Measurements from ENCODE around the gene KLHDC3.

Gene KLHDC3, protein sequence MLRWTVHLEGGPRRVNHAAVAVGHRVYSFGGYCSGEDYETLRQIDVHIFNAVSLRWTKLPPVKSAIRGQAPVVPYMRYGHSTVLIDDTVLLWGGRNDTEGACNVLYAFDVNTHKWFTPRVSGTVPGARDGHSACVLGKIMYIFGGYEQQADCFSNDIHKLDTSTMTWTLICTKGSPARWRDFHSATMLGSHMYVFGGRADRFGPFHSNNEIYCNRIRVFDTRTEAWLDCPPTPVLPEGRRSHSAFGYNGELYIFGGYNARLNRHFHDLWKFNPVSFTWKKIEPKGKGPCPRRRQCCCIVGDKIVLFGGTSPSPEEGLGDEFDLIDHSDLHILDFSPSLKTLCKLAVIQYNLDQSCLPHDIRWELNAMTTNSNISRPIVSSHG

DNA sequence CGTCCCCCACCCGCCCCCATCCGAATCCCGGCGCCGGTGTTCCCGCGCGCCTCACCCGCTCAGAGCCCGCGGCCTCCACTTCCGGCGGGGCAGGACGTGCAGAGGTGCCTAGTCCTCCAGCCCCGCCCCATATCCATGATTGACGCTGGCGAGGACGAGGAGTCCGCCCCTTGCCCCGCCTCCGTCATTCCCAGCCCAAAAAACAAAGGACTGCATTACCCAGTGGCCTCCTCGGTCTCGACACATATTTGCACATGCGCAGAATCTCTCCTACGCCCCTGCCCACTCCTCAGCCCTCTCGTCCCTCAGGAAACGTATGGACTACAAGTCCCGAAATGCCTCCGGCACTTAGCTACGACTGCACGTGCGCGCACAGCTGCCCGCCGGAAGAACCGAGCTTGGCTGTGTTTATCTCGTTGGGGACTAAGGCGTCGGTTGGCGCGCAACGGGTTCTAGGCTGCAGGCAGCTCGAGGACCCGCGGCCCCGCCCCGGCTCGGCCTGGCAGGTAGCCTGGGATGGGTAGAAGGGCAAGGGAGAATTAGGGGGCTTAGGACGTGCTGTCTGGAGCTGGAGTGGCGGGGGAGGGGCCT, at the start of gene KLHDC3, which contains the start of gene MEA1:
Gene KLHDC3 (plus strand): TSS at position 407 of the 591 bp plus-strand sequence. CDS start 2,944 bp downstream, outside the sequence.
Gene MEA1 (minus strand): TSS at position 104 of the 591 bp plus-strand sequence. CDS start 133 bp downstream, outside the sequence.
- DNase-seq: peak; percentile 99

DNA sequence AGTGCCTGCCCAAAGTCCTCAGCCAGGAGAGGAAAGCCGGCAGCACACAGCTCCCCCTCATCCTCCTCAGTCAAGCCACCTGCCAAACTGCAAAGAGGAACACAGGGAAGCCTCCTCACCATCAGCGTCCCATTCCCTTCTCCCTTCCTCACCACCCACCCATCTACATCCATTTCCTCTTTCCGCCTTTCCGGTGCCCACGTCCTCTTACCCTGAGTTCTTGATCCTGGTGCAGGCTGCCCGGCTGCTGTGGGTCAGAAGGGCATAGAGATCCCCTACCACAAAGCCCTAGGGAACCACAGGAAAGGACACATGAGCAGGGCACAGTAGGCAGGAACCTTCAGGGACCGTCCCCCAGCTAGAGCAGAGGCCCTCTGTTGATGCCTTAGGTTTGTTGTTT, 47.5 kb upstream of the KLHDC3 start:
- DNase-seq: no peak

DNA sequence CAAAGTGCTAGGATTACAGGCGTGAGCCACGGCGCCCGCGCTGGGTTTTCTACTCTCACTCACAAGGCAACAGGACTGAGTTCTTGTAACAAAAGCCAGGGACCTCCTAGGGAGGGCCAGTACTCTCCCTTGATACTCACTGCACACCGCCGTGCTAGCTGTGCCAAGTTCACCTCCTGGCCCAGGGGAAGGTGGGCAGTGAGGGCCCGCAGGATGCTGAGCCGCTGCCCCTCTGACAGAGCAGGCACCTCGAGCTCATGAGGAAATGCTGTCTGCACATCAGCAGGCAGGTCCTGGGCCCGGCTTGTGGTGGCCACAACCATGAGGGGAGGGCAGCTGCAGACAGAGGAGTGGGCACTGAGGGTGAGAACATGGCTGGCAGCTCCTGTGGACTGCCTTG, 46.8 kb upstream of the KLHDC3 start:
- DNase-seq: no peak

DNA sequence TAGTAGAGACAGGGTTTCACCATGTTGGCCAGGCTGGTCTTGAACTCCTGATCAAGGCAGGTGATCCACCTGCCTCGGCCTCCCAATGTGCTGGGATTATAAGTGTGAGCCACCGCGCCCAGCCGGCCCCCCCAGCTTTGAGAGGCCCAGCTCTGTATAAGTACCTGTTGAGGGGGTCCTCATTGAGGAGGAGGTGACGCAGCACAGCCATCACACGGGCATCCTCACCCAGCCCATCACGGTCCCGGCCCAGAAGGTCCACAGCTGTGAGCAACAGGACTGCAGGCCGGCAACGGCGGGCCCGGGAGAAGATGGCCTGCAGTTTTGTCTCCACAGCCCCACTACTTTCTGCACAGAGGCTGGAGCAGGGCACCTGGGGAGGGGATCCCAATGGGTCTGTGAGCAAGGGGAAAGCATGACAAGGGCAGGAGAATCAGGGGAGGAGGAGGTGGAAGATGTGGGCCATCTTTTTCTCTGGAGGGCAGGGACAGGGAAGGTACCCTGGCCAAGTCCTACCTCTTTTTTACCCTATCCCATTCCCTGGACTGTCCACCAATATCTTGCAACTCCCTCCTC, 45.8 kb upstream of the KLHDC3 start:
- no peak for DNase-seq

DNA sequence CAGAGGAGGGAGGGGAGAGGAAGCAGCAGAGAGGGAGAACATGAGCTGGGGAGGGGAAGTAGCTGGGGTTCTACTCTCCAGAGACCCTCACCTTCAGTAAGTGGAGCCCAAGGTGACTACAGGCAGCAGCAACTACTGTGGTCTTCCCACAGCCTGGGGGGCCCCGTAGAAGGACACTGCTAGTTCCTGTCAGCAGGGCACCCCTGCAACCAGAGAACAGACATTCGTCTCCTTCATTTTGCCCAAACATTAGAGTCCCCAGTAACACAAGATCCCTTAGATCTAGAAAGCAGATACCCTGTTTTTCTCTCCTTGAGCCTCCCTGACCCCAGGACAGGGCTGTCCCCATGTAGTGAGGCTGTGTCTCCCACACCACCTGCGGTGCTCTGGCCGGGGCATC, 45.3 kb upstream of the KLHDC3 start:
- DNase-seq: no peak

DNA sequence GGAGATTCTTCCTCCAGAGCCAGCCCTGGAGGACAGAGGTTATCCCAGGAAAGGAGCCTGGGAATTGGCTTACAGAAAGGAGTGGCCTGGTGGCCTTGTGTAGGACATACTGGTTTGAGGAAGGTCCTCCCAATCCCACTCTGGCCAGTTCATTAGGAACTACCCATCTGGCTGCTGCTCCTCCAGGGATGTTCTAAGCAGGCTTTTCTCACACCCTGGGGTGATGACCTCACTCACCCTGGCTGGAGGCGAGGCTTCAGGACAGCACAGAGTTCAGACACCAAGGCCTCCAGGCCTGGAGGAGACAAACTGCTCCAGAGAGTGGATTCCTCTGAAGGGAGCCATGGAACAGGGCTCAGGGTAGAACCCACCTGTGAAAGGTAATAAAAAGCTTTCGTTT, 44.6 kb upstream of the KLHDC3 start:
- DNase-seq: no peak

DNA sequence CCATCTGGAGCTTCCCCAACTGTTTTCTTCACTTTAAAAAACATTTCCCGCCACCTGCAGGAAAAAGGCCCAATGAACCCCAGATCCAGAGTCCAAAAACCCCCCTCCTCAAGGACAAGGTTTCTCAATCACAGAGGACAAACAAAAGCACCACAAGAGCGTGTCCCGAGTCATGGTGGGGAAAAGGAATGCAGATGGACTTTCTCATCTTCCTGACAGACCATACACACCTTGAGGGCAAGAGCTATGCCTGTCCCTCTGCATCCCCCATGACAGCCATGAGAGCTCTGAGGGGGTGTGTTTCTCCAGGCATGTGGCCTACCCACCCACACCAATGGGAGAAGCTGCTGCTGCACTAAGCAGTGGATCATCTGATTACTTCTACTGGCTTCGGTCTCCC, 44.1 kb upstream of the KLHDC3 start:
- no peak for DNase-seq

DNA sequence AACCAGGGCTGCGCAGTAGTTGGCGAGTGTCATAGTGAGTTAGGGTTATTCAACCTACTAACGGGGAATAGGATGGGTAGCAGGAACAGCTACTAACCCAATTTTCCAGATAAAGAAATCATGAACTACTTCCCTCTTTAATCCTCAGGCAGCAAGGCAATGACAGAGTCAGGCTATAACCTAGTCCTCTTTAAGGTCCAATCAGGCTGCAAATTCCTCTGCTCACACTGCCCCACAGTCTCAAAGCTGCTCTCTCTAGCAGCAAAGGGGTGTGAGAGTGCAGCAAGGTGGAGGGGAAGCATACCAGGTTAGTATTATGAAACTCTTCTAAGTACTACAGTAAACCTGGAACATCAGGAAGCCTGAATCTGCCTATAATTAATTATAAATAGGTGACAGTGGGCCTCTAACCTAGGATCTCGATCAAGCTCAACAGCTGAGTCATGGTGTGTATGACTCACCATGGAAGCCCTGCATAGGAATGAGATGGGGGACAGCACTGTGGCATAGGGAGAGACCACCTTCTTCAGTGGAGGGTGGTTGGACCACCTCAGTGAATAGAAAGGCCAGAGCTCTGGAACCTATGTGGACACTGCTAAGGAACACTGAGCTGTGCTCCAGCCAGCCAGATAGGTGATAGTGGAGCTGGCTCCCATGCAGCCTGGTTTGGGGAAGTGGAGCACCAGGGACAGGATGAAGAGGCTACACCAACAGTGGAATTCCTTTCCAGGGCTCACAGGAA, 43.0 kb upstream of the KLHDC3 start:
- DNase-seq: no peak

DNA sequence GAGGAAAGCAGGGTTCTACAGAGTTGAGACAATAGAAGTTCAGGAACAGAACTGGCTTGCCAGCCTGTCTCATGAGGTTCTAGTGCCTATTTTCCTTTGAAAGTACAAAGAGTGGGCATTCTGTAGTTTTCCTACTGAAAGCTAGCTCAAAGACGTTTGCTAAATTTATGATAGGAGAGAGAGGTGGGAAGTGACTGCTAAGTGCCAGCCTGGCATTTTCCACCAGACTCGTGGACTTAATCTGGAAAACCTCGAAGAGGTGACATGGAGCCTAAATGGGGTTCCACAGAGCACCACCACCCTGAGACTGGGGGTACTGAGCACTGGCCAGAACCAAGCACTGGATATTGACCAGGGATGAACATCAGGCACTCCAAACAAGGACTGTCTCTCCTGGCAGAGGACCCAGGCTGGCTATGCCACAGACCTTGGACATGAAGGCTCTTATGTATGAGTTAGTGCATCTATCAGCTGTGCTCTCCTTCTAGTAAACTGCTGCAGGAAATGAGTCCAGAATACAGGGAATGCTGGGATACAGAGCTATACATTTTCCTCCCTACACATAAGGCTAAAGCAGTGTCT, 42.2 kb upstream of the KLHDC3 start:
- DNase-seq: no peak

DNA sequence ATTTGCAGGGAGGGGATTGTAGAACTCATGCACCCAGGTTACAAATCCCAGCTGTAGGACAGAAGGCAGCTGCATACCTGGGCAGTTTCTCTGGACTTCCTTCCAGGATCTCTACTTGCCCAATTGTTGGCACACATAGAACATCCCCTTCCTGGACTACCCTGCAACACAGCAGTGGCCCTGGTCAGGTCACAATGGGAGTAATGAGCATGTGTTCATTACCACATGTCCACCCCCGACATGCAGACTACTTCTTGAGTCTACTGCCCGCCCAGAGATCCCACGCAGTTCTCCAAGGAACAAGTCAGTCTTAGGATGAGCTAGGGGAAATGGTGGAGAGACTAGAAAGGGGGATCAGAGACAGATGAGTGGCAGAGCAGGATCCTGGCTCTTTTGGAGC, 40.1 kb upstream of the KLHDC3 start:
- no peak for DNase-seq

DNA sequence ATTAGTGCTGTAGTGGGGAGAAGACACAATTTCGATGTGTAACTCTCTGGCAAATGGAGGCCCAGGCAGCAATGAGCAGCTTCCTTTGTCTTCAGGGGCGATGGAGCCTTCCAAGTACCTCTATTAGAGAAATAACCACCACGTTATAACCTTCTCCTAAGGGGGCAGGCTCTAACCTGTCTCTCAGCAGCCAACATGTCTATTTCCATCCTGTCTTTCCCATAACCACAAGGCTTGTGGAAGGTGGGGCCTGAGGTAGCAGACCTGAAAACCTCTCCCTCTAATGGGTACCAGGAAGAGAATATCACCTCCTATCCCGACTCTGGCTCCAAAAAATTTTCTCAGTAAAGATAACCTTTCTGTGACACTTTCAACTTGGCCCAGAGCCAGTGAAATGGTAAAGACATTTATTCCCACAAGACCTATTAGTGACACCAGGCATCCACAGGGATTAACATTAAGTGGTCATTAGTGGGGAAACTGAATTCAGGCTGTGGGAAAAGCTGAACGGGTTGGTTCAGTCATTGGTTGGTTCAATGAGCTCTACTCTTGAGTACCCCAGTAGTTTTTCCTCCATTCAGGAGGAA, 39.0 kb upstream of the KLHDC3 start:
- DNase-seq: no peak

DNA sequence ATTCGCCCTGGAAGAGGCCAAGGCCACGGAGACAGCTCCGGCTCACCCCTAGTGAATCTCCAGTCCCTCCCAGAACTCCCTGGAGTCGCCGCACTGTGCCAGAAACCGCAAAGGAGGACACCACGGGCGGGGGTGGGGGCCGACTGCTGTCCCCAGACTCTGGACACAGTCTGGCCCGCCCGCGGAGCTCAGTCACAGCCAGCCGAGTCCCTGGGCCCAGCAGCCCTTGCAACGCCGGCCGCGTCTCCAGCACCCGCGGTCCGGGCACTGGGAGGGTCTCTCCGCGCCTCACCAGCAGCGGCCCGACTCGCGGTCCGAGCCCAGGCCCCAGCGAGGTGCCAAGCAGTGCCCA, 35.6 kb upstream of the KLHDC3 start:
- DNase-seq: no peak

DNA sequence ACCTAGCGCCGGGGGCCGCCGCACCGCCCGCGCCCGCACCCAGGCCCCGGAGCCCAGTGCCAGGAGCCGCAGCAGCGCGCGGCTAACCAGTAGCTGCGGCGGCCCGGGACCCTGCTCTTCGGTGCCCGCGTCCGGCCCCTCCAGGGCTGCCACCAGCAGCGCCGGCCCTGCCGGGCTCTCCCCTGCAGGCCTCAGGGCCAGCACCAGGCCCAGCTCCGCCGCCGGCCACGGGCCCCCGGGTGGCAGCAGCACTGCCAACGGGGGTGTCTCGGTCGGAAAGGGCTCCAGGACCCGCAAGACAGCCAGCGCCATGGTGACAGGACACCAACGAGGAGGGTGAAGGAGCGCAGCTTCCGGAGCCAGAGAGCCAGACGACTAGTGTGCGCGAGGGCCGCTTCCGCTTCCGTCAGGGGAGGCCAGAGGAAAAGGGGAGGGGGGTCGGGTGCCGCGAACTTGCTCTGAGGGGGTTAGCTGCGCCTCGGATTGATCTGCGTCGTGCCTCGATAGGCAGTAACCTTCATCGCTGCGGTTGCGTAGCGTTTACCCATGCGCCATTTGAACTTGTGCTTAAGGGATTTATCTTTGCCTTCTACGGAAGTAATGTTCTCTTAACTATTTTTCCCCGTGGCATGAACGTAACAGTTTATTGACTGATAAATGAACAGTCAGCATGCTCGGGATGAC, 35.1 kb upstream of the KLHDC3 start, which contains the start of gene PEX6:
Gene PEX6 (minus strand): TSS at position 343 of the 684 bp plus-strand sequence. CDS start 31 bp downstream, at position 312.
- peak; percentile 97 for DNase-seq

DNA sequence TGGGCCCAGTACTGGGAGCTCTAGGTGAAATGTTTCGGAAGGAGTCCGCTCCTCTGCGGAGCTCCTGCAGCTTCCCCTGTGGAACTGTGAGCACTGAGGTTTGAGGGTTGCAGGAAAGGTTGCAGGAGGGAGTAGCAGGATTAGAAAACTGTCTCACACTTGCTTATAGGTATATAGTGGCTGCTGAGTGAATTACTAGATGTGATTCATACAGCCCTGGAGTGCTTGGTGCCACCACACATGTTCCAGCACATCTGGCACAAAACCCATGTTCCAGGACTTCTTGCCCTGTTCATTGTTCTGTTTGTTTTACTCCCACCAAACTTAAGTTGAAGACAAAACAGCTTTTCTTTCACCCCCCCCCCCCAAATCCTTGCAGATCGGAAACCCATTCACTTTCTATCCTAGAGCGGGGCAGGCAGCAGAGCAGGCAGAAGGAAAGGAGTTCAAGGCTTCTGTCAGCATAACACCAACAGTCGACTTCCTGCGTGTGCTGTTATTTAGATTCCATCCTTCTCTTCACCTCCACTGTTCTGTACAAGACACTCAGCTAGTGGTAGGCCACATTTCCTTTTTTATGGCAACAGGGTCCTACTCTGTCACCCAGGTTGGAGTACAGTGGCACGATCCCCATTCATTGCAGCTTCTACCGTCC, 34.4 kb upstream of the KLHDC3 start:
- no peak for DNase-seq

DNA sequence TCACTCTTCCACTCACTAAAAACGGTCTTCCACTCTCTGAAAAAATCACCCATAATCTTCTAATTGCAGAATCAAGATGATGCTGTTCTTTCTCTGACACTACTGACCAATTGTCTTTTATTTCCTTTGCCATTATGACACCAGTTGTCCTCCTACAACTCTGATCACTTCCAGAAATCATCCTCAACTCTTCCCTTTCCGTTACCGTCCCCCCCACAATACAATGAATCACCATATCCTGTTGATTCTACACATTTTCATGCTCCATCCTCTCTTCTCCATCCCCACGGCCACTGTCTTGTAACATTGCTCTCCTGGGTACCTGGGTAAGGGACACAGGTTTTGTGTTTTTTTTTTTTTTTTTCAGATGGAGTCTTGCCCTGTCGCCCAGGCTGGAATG, 32.2 kb upstream of the KLHDC3 start:
- no peak for DNase-seq

DNA sequence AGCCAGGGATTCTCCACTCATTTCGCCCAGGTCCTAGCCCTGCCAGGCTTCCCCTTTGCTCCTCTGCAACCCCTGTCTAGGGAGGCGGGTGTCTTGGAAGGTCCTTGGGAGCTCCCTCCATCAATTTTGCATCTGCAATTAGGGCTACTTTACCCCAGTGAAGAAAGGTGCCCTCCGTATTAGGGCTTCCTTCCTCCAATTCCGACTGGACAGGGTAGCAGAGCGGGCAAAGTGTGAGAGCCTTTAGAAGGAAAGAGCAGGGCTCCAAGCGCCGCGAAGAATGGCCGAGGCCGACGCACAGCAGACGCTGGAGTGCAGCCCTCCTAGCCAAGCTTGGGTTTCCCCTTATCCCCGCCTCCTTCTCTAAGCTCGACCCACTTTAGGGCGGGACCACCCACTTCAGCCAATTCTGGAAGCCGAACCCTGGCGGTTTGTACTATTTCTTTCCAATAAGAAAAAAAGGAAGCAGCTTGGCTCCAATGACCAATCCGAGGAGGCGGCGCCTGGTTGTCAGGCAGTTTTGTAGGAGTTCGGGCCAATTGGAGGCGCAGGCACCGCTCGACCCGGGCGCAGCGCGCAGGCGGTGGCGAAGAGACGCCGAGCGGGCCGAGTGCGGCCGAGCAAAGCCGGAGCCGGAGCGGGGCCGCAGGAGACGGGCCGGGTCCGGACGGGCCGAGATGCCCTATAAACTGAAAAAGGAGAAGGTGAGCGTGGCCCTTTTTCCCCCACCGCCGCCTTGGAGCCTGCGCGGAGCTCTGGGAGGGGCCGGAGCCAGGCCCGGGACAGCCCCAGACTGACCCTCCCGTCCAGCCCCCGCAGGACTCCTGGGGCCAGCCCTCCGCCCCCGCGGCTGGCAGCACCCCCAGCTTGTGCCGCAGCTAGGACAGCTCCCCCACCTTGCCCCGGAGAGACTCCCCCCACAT, 29.8 kb upstream of the KLHDC3 start, which contains the start of gene PPP2R5D:
Gene PPP2R5D (plus strand): TSS at position 570 of the 923 bp plus-strand sequence. CDS start 108 bp downstream, at position 678.
- DNase-seq: peak; percentile 99

DNA sequence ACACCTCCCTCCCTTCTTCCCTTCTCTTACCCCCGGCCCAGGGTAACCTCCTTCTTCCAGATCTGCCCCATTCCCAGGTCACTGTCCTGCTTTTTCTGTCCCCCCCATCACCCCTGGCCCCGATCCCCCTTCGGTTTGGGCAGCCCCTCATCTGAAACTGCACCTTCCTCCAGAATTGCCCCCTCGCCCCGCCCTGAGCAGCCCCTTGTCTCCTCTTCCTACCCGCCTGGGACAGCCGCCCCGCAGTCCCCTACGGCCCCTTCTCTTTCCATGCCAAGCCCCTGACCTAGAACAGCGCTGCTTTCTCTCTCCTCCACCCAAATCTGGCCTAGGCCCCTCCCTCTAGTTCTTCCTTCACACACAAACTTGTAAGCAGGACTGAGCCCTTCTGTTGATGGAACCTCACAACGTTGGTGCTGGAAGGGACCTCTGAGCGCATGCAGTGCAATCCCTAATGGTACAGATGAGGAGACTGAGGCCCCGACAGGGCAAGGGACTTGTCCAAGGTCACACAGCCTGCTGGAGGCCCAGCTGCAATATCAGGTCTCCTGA, 29.0 kb upstream of the KLHDC3 start:
- DNase-seq: no peak

DNA sequence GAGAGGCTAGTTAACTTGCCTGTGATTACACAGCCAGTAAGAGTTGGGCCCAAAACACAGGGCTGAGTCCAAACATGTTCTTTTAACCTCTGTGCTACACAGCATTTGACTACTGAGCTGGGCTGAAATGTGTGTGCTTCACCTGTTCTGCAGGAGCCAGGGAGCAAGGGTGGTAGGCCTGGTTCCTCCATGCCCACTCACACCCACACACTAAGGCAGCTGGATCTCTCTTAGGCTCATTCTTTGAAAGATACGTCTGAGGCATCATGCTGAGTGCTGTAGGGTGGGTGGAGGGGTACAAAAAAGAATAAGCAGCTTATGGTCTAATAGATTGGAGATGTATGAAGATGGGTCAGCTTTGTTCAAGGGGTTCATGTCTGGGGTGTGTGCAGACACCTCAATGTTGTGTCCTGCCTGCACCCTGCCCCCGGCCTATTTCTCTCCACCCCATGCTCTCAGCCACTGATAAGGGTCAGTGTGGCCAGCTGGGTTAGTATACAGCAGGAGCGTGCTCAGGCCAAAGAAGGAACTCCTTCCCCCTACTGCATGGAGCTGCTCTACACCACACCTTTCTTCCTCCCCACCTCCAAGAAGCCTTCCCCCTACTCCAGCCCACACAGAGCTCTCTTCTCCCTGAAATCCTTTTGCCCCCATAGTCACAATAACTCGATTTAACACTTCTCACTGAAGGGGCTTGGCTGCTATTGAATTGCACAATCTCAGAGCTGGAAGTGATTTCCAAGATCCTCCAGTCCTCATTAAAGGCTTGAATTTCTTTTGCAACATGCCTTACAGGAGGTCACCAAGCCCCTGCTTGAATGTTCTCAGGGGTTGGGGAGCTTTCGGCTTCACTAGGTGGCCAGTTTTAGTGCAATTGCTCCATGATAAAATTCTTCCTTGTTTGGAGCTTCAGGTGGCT, 26.3 kb upstream of the KLHDC3 start:
- no peak for DNase-seq

Data from NCI-H510A (cell line).